Common myeloid progenitor, CD34-positive (primary cell): ENCODE measurements around the gene SLC7A7.
"Not testable (repeated sequence)": the region's sequence is repeated elsewhere in the genome, so short reads cannot be mapped to it uniquely, and the experiment has no call there.

Experiments used
- CTCF ChIA-PET: fragments of 350-600 bp; sonication (Branson Sonifier 250); formaldehyde crosslinking; loops from one replicate; lab custom pipeline; 2021; ENCODE audit warnings: antibody characterized with exemption; lab: Charles Lee
- POLR2A ChIA-PET: fragments of 350-600 bp; sonication (Branson Sonifier 250); formaldehyde crosslinking; loops from one replicate; lab custom pipeline; 2021; ENCODE audit warnings: antibody characterized with exemption; lab: Charles Lee
- DNase-seq, 3 donors: peaks; one replicate each; pipeline versions ENCODE4 v3.0.0 to v3.0.0-alpha.2; 2013
- H3K27ac ChIP-seq, 2 experiments: 1 replicate in 1 of 2; 2 replicates in 1 of 2; pipeline ENCODE4 v1.7.0; 2013; ENCODE audit warnings: inconsistent platforms in 2 of 2, low read length in 2 of 2, mild to moderate bottlenecking in 2 of 2, low read depth in 1 of 2, moderate library complexity in 1 of 2; ENCODE audit not compliant: severe bottlenecking in 2 of 2, insufficient read depth in 1 of 2, poor library complexity in 1 of 2
- H3K27me3 ChIP-seq, 5 experiments: replicated peaks in 2 of 5; 1 replicate in 3 of 5; 2 replicates in 2 of 5; pipeline versions ENCODE4 v1.6.1 to v1.7.0; 2013; ENCODE audit warnings: low read length in 4 of 5, mild to moderate bottlenecking in 2 of 5, moderate library complexity in 2 of 5, inconsistent platforms in 1 of 5; ENCODE audit not compliant: insufficient read depth in 5 of 5, control insufficient read depth in 4 of 5
- H3K36me3 ChIP-seq, 4 experiments: 1 replicate in 2 of 4; 2 replicates in 2 of 4; pipeline versions ENCODE4 v1.6.1 to v1.7.0; 2013; ENCODE audit warnings: low read length in 3 of 4, control low read depth in 1 of 4, mild to moderate bottlenecking in 1 of 4; ENCODE audit not compliant: control insufficient read depth in 4 of 4, insufficient read depth in 4 of 4
- H3K4me1 ChIP-seq, 4 experiments: 1 replicate in 3 of 4; 2 replicates in 1 of 4; pipeline versions ENCODE4 v1.6.1 to v1.7.1; 2013; ENCODE audit warnings: low read length in 3 of 4, mild to moderate bottlenecking in 3 of 4, control low read depth in 1 of 4, inconsistent platforms in 1 of 4, moderate library complexity in 1 of 4; ENCODE audit not compliant: control insufficient read depth in 4 of 4, insufficient read depth in 4 of 4; ENCODE audit errors: control extremely low read depth in 1 of 4
- H3K4me3 ChIP-seq, 7 experiments: 1 replicate in 4 of 7; 2 replicates in 3 of 7; pipeline versions ENCODE4 v1.5.1 to v1.7.0; 2013; ENCODE audit warnings: mild to moderate bottlenecking in 7 of 7, low read length in 6 of 7, moderate library complexity in 6 of 7, inconsistent platforms in 2 of 7, low read depth in 2 of 7, control low read depth in 1 of 7; ENCODE audit not compliant: insufficient read depth in 4 of 7, control insufficient read depth in 1 of 7; ENCODE audit errors: extremely low read depth in 1 of 7
- H3K9me3 ChIP-seq, 5 experiments: 1 replicate in 4 of 5; 2 replicates in 1 of 5; pipeline versions ENCODE4 v1.6.1 to v1.7.1; 2013; ENCODE audit warnings: low read length in 4 of 5, mild to moderate bottlenecking in 2 of 5, inconsistent platforms in 1 of 5, low read depth in 1 of 5, moderate library complexity in 1 of 5; ENCODE audit not compliant: control insufficient read depth in 4 of 5, insufficient read depth in 2 of 5; ENCODE audit errors: control extremely low read depth in 1 of 5
- WGBS: methylation state at CpG from one replicate; pipeline ENCODE4 v1.1.5; 2013; ENCODE audit not compliant: insufficient coverage; 5-methylcytosine and 5-hydroxymethylcytosine counted together

The SLC7A7 gene

DNA sequence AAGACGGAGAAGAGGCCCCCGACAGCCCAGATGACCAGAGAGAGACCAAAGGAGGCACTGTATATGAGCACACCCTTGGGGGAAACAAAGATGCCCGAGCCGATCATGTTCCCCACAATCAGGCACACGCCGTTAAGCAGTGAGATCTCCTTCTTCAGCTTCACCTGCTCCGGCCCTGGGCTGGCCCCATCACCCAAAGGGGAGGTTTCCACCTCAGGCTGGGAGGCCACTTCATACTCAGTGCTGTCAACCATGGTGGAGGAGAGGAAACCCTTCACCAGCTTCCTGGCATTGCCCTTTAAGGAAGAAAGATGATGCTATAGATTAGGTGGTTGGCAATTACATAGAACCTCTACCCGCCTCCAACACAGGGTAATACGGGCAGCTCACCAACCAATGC, 2.1 kb downstream of the SLC7A7 start:
- 86% methylated on average over 7 of the region's 9 CpGs for WGBS
- DNase-seq: no peak
- POLR2A ChIA-PET: no interaction called here

DNA sequence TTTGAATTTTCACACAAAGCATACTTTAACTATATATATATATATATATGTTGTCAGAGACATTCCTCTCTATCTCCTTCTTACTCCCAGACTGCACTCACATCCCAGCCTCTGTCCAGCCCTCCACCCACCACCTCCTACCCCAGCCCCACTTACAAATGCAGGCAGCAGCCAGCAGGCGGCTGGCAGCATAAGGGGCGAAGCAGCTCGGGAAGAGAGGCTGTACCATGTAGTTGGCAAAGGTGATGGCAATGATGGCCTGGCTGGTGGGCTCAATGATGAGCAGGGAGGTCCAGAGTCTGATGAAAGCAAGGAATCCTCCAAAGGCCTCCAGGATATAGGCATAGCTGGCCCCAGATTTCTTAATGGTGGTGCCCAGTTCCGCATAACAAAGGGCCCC, 2.5 kb downstream of the SLC7A7 start:
- POLR2A ChIA-PET: no interaction called here
- CTCF ChIA-PET: interaction anchor here (1.1 to 2.4 kb wide), 7 partner anchors 8 to 241 kb away, joined by 3 to 6 read pairs (median 3); no protein-coding TSS in a partner anchor
- DNase-seq: no peak
- Histone ChIP-seq H3K36me3 (no peaks in the 10 kb centered on the region), H3K9me3 (no peaks in the 10 kb centered on the region), H3K4me3 (no peak overlapping the region), H3K27me3 (peaks cover 0 to 8% (median 0%) of the 10 kb centered on the region in 5 experiments), H3K27ac (no peak overlapping the region), H3K4me1 (peaks cover 0 to 11% (median 4%) of the 10 kb centered on the region in 4 experiments)
- whole genome bisulfite sequencing: 91% methylated on average over 1 of the region's 4 CpGs

More for the DNA sequence above, 2.1 kb downstream of the SLC7A7 start:
- peaks cover 0 to 8% (median 0%) of the 10 kb centered on the region in 5 experiments for H3K27me3 ChIP-seq
- no peaks in the 10 kb centered on the region for H3K36me3 ChIP-seq
- CTCF ChIA-PET: interaction anchor here (0.9 to 2.4 kb wide), 7 partner anchors 8 to 241 kb away, joined by 3 to 6 read pairs (median 3); no protein-coding TSS in a partner anchor
- H3K27ac ChIP-seq: no peak overlapping the region
- peaks cover 0 to 11% (median 4%) of the 10 kb centered on the region in 4 experiments for H3K4me1 ChIP-seq
- H3K4me3 ChIP-seq: no peak overlapping the region
- no peaks in the 10 kb centered on the region for H3K9me3 ChIP-seq

DNA sequence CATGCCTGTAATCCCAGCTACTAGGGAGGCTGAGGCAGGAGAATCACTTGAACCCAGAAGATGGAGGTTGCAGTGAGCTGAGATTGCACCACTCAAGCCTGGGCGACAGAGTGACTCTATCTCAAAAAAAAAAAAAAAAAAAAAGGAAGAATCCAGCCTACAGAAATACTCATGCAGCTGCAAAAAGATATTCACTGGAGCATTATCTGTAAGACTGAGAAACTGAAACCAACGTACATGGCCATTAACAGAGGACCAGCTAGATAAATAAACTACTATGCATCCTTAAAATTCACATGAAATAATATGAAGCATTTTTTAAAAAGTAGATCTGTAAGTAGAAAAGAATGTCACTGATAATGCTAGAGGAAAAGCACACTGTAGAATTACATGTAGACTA, 3.5 kb downstream of the SLC7A7 start:
- H3K9me3 ChIP-seq: no peaks in the 10 kb centered on the region
- ChIA-PET CTCF (interaction anchor here (0.9 to 2.4 kb wide), 4 partner anchors 11 to 155 kb away, joined by 3 to 5 read pairs (median 3); no protein-coding TSS in a partner anchor), POLR2A (interaction anchor here (0.7 kb wide), 1 partner anchor 642 kb away, joined by 3 read pairs; no protein-coding TSS in a partner anchor)
- no peak for DNase-seq
- no peak overlapping the region for H3K4me3 ChIP-seq
- peaks cover 0 to 11% (median 4%) of the 10 kb centered on the region in 4 experiments for H3K4me1 ChIP-seq
- no CpG with 5 or more reads among the region's 2 CpGs for WGBS
- no peak overlapping the region for H3K27ac ChIP-seq
- H3K27me3 ChIP-seq: peaks cover 0 to 7% (median 0%) of the 10 kb centered on the region in 5 experiments
- H3K36me3 ChIP-seq: no peaks in the 10 kb centered on the region

DNA sequence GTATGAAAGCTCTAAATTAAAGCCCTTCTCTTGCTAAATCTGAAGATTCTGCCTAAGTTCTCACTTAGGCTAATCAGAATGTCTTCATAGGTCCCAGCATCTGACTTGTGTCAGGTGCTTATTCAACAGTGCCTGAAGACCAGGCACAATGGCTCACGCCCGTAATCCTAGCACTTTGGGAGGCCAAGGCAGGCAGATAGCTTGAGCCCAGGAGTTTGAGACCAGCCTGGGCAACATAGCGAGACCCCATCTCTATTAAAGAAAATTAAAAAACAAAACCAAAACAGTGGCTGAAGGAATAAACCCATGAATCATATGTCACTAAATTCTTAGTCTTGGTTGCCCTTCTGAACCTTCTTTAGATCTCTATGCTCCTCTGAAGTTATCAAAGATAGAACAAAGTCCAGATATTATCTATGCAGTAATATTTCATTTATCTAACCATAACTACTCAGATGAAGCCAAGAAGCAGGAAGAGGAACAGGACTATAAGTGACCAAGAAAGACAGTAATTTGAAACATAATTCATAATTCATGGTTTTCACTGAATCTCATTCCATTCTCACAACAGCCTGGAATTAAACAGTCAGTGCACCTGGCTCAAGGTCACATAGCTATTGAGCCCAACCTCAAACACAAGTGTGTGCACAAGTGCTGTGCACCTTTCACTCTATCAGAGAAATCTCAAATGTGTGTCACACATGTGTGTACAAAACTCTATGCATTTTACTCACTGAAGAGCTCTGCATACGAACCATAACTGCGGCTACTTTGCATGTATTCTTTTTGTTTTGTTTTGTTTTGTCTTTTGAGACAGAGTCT, 6.6 kb downstream of the SLC7A7 start:
- no peaks in the 10 kb centered on the region for H3K4me1 ChIP-seq

DNA sequence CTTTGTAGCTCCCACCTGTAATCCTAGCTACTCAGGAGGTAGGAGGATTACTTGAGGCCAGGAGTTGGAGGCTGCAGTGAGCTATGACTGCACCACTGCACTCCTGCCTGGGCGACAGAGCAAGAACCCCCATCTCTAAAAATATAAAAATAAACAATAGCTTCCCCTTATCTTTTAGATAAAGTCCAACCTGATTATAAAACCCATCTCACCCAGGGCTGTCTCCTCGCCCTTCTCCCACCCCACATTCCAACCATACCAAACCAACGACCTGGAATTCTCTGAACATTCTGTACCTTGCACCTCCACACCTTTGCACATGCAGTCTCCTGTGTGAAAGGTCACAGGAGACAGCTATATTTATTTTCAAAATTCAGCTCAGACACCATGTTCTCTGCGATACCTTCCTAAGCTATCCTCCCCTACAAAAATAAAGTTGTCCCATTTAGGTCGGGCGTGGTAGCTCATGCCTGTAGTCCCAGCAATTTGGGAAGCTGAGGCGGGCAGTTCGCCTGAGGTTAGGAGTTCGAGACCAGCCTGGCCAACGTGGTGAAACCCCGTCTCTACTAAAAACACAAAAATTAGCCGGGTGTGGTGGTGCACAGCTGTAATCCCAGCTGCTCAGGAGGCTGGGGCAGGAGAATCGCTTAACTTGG, 7.7 kb downstream of the SLC7A7 start:
- Histone ChIP-seq H3K27me3 (peaks cover 0 to 3% (median 0%) of the 10 kb centered on the region in 5 experiments), H3K36me3 (no peaks in the 10 kb centered on the region), H3K4me3 (no peak overlapping the region), H3K9me3 (no peaks in the 10 kb centered on the region), H3K4me1 (no peaks in the 10 kb centered on the region), H3K27ac (no peak overlapping the region)
- DNase-seq: no peak
- WGBS: 95% methylated on average over 11 of the region's 13 CpGs
- CTCF ChIA-PET: interaction anchor here (0.8 to 2.0 kb wide), 9 partner anchors 12 to 237 kb away, joined by 3 to 8 read pairs (median 3); no protein-coding TSS in a partner anchor
- POLR2A ChIA-PET: no interaction called here

More for the DNA sequence above, 6.6 kb downstream of the SLC7A7 start:
- H3K27me3 ChIP-seq: peaks cover 0 to under 1% (median 0%) of the 10 kb centered on the region in 5 experiments
- H3K4me3 ChIP-seq: no peak overlapping the region
- ChIA-PET CTCF (interaction anchor here (0.8 to 2.0 kb wide), 6 partner anchors 10 to 238 kb away, joined by 3 to 8 read pairs (median 3); no protein-coding TSS in a partner anchor), POLR2A (no interaction called here)
- no peak overlapping the region for H3K27ac ChIP-seq
- H3K36me3 ChIP-seq: no peaks in the 10 kb centered on the region
- H3K9me3 ChIP-seq: no peaks in the 10 kb centered on the region
- no peak for DNase-seq
- 59% methylated on average over 2 of the region's 5 CpGs for WGBS

DNA sequence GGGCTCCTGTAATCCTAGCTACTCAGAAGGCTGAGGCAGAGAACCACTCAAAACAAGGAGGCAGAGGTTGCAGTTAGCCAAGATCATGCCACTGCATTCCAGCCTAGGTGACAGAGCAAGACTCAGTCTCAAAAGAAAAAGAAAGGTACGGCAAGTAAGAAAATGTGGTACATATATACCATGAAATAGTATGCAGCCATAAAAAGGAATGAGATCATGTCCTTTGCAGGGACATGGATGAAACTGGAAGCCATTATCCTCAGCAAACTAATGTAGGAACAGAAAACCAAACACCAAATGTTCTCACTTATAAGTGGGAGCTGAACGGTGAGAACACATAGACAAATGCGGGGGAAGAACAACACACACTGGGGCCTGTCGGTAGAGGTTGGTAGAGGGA, 10.0 kb downstream of the SLC7A7 start:
- H3K27ac ChIP-seq: not testable (repeated sequence)
- CTCF ChIA-PET: interaction anchor here (1.2 kb wide), 1 partner anchor 8 kb away, joined by 3 read pairs; no protein-coding TSS in a partner anchor
- WGBS: 84% methylated on average over 4 of the region's 4 CpGs

More for the DNA sequence above, 10.0 kb downstream of the SLC7A7 start:
- POLR2A ChIA-PET, H3K27me3 ChIP-seq, H3K4me3 ChIP-seq, H3K4me1 ChIP-seq, DNase-seq, H3K36me3 ChIP-seq, H3K9me3 ChIP-seq: not testable (repeated sequence)
